Measurements from ENCODE around the gene ZNF324B.

The ZNF324B gene

GRCh38 chr19:58477130-58477529 is 25.7 kb downstream of the ZNF324B start:
- TF ChIP-seq, protein P1, sequence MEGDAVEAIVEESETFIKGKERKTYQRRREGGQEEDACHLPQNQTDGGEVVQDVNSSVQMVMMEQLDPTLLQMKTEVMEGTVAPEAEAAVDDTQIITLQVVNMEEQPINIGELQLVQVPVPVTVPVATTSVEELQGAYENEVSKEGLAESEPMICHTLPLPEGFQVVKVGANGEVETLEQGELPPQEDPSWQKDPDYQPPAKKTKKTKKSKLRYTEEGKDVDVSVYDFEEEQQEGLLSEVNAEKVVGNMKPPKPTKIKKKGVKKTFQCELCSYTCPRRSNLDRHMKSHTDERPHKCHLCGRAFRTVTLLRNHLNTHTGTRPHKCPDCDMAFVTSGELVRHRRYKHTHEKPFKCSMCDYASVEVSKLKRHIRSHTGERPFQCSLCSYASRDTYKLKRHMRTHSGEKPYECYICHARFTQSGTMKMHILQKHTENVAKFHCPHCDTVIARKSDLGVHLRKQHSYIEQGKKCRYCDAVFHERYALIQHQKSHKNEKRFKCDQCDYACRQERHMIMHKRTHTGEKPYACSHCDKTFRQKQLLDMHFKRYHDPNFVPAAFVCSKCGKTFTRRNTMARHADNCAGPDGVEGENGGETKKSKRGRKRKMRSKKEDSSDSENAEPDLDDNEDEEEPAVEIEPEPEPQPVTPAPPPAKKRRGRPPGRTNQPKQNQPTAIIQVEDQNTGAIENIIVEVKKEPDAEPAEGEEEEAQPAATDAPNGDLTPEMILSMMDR (IDR thresholded peaks at IDR 0.05; ENCODE audit: insufficient read depth, low read depth, low read length, missing control alignments): no peak
- DNase-seq (ENCODE audit: low read depth): no peak
- peak overlapping the region; percentile 89; the same call in 1 of the 2 replicates for H3K4me3 ChIP-seq (ENCODE audit: low read depth, low read length)

DNA sequence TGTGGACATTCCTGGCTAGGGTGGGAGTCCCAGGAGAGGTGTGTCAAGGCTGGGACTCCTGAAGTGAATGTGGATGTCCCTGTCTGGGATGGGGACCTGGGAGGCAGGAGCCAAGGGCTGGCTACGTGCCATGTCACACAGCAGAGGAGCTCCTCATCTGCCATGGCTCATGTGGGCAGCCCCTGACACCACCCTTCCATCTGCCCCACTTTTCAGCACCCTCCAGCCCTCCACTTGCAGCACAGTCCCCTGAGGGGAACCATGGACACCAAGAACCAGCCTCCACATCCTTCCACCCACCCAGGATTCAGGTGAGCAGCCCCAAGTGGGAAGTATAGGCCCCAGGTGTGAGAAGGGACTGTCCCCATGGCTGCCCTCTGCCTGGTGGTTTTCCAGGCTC is 26.4 kb downstream of the ZNF324B start:
- H3K4me3 ChIP-seq (ENCODE audit: low read depth, low read length): no peak overlapping the region
- TF ChIP-seq, protein P1 (IDR thresholded peaks at IDR 0.05; ENCODE audit: insufficient read depth, low read depth, low read length, missing control alignments): no peak
- no peak for DNase-seq (ENCODE audit: low read depth)

- TF ChIP-seq, protein P1 (IDR thresholded peaks at IDR 0.05; ENCODE audit: insufficient read depth, low read depth, low read length, missing control alignments): no peak
- DNase-seq (ENCODE audit: low read depth): no peak
Measured at GRCh38 chr19:58479303-58479702, 27.9 kb downstream of the ZNF324B start.

GRCh38 chr19:58479736-58480480 is 28.5 kb downstream of the ZNF324B start:
- TF ChIP-seq, protein P1 (IDR thresholded peaks at IDR 0.05; ENCODE audit: insufficient read depth, low read depth, low read length, missing control alignments): no peak
- DNase-seq (ENCODE audit: low read depth): no peak
- no peak overlapping the region for H3K4me3 ChIP-seq (ENCODE audit: low read depth, low read length)

More at GRCh38 chr19:58479303-58479702, 27.9 kb downstream of the ZNF324B start:
- H3K4me3 ChIP-seq (ENCODE audit: low read depth, low read length): no peak overlapping the region

GRCh38 chr19:58480481-58480830 is 29.0 kb downstream of the ZNF324B start:
- no peak for DNase-seq (ENCODE audit: low read depth)
- TF ChIP-seq, protein P1 (IDR thresholded peaks at IDR 0.05; ENCODE audit: insufficient read depth, low read depth, low read length, missing control alignments): no peak
- H3K4me3 ChIP-seq (ENCODE audit: low read depth, low read length): no peak overlapping the region

- no peak overlapping the region for H3K4me3 ChIP-seq (ENCODE audit: low read depth, low read length)
- TF ChIP-seq, protein P1 (IDR thresholded peaks at IDR 0.05; ENCODE audit: insufficient read depth, low read depth, low read length, missing control alignments): no peak
- DNase-seq (ENCODE audit: low read depth): no peak
Measured at GRCh38 chr19:58480831-58481230, 29.4 kb downstream of the ZNF324B start.

- no peak for DNase-seq (ENCODE audit: low read depth)
- H3K4me3 ChIP-seq (ENCODE audit: low read depth, low read length): no peak overlapping the region
Measured at GRCh38 chr19:58482372-58482771, 30.9 kb downstream of the ZNF324B start.

More at GRCh38 chr19:58482372-58482771, 30.9 kb downstream of the ZNF324B start:
- TF ChIP-seq, protein P1 (IDR thresholded peaks at IDR 0.05; ENCODE audit: insufficient read depth, low read depth, low read length, missing control alignments): no peak

Measured in GM12865 (cell line).